ENCODE data around the gene PDZRN3.

The PDZRN3 gene

GRCh38 chr3:73393005-73393404 lies 231.7 kb downstream of the PDZRN3 start:
- TF ChIP-seq CTCF (IDR thresholded peaks at IDR 0.05; ENCODE audit: low read depth, low read length): no peak
- in situ Hi-C loops (cut with HindIII; ENCODE audit: low sequenced_read_pairs): no loop called here
- no peak overlapping the region for H3K4me3 ChIP-seq (ENCODE audit: low read depth, low read length)
- no peak for DNase-seq (ENCODE audit: low read depth, low spot score)

DNA sequence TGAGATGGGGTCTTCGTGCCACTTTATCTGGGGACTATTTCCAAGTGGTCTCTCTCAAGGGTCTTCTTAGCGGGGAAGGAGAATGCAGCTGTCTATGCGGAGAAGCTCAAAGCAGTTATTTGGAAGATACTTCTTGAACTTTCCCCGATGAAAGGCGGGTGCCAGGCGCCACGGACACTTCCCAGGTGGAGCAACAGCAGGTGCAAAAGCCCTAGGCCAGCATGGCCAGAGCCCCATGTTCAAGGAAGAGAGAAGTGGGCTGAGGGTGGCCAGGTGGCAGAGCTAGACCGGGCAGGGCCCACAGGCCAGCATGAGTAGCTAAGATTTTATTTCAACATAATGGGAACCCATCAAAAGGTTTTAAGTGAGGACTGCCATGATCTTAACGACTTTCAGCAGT lies 232.8 kb downstream of the PDZRN3 start:
- in situ Hi-C loops (cut with HindIII; ENCODE audit: low sequenced_read_pairs): no loop called here
- H3K4me3 ChIP-seq (ENCODE audit: low read depth, low read length): no peak overlapping the region
- DNase-seq (ENCODE audit: low read depth, low spot score): no peak
- no peak for TF ChIP-seq CTCF (IDR thresholded peaks at IDR 0.05; ENCODE audit: low read depth, low read length)

GRCh38 chr3:73389928-73390327 lies 234.8 kb downstream of the PDZRN3 start:
- H3K4me3 ChIP-seq (ENCODE audit: low read depth, low read length): no peak overlapping the region
- DNase-seq (ENCODE audit: low read depth, low spot score): no peak
- in situ Hi-C loops (cut with HindIII; ENCODE audit: low sequenced_read_pairs): no loop called here
- no peak for TF ChIP-seq CTCF (IDR thresholded peaks at IDR 0.05; ENCODE audit: low read depth, low read length)

DNA sequence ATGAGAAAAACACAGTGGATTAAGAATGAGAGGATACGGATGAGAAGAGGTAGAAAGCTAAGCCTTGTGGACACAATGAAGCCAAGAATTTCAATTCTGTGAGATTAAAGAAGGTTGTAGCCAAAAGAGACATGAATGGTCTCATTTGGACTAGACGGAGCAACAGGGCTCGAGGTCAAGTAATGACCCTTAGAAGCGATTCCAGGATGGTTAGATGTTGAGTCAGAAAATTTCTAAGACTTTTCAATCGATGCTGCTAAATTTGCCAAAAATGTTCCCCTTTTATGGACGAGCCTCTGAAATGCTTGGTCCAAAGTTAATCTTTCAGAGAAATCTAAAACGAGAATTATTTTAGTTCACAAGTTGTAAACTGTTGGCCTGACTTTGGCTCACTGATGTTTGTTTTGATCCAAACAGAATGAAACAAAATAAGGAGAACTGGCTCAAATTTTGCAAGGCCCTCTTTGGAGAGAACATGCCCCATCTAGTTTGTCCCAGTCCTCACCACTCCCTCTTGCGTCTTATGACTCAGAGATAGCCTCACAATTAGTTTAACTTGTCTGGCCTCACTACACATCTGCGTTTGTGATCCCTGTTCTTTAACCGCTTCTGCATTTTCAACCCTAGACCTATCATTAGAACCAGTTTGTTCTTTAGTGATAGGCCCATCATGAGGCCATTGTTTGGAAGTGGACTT lies 235.5 kb downstream of the PDZRN3 start:
- no peak for DNase-seq (ENCODE audit: low read depth, low spot score)
- no peak overlapping the region for H3K4me3 ChIP-seq (ENCODE audit: low read depth, low read length)
- in situ Hi-C loops (cut with HindIII; ENCODE audit: low sequenced_read_pairs): no loop called here
- no peak for TF ChIP-seq CTCF (IDR thresholded peaks at IDR 0.05; ENCODE audit: low read depth, low read length)

DNA sequence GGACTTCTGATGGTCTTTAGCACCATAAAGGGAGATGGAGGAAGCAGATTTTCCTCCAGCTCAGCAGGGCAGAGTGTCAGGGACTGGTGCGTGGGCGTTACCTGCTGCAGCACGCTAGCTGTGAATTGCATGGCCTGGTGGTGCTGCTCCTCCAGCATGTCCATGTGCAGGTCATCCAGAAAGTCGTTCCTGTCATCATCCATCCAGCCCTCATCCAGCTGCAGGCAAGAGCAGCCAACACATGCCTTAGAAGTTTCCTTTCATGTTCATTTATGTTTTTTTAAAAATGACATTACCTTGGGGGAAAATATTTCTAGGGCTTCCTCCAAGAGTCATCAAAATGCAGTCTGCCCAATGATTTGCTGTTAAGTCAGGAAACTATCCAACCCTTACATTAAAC lies 239.2 kb downstream of the PDZRN3 start:
- DNase-seq (ENCODE audit: low read depth, low spot score): no peak
- in situ Hi-C loops (cut with HindIII; ENCODE audit: low sequenced_read_pairs): no loop called here
- no peak overlapping the region for H3K4me3 ChIP-seq (ENCODE audit: low read depth, low read length)
- TF ChIP-seq CTCF (IDR thresholded peaks at IDR 0.05; ENCODE audit: low read depth, low read length): no peak

DNA sequence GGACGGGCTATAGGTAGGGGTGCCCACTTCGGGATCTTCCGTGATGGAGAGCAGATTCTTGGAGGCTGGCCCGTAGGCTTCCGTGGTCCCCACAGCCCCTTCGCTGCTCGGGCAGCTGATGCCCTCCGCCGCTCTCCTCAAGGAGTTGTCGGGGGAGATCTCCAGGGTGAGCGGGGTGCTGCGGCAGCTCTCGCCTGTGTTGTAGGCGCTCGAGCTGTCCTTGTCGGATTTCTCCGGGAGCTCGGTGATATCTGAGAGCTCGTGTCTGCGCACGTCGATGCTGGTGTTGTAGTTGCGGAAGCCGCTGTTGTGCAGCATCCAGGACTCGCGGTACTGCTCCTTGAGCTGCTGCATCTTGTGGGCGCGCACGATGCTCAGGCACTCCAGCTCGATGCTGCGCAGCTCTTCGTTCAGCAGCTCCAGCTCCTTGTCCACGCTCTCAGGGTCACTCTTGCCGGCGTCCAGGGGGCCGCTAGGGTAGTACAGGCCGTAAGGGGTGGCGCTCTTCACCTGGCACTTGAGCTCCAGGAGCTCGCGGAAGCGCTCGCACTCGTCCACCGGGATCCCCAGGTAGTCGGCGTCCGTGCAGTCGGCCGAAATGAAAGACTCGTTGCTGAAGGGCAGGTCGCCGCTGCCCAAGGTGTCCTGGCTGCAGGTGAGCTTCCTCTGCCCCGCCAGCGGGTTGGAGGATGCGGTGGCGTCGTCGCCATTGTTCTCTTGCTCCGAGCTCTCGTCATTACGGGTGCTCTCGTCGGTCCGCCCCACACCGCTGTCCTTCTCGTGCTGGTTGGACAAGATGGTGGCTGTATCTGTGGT lies 240.4 kb downstream of the PDZRN3 start:
- no peak overlapping the region for H3K4me3 ChIP-seq (ENCODE audit: low read depth, low read length)
- TF ChIP-seq CTCF (IDR thresholded peaks at IDR 0.05; ENCODE audit: low read depth, low read length): no peak
- in situ Hi-C loops (cut with HindIII; ENCODE audit: low sequenced_read_pairs): no loop called here
- no peak for DNase-seq (ENCODE audit: low read depth, low spot score)
